ENCODE measurements around the gene ZRANB3.
"Not testable (repeated sequence)": the region's sequence is repeated elsewhere in the genome, so short reads cannot be mapped to it uniquely, and the experiment has no call there.

The ZRANB3 gene

DNA sequence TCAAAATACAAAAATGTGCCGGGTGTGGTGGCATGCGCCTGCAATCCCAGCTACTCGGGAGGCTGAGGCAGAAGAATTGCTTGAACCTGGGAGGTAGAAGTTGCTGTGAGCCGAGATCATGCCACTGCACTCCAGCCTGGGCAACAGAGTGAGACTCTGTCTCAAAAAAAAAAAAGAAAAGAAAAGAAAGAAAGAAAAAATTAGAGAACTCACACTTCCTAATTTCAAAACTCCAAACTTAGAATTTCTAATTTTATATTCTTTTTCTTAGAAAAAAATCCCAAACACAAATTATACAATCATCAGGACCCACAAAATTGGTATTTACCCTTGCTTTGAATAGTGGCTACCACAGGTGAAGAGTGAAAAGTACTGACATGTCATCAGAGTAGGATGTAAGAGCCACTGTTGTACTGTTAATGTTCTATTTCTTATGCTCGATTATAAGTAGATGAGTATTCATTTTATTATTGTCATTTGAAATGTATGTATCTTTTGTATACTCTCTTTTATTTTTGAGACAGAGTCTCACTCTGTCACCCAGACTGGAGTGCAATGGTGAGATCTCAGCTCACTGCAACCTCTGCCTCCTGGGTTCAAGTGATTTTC is 182.8 kb downstream of the ZRANB3 start:
- not testable (repeated sequence) for H3K36me3 Mint-ChIP-seq (ENCODE audit: low read depth); H3K27ac Mint-ChIP-seq; H3K27me3 Mint-ChIP-seq (ENCODE audit: low read depth); H3K4me1 Mint-ChIP-seq (ENCODE audit: low read depth); H3K4me3 Mint-ChIP-seq; DNase-seq (ENCODE audit: low spot score)
- H3K9me3 Mint-ChIP-seq = peaks cover 25% of the 10 kb centered on the region

DNA sequence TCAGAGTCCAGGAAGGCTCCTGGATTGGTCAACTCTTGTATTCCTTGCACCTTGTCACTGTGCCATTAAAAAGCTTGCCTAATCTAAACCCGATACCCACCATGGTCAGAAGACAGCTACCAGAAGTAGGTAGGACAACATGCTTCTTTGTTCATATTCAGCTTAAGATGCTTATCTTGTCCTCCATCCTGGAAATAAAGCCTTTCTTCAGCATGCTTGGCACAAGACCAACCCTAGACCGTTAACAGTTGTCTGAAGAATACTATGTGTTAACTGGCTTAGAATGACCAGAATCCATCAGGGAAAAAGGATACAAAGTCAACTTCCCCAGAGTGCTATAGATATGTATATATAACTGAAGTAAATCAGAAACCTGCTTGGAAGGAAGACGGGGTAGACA is 193.9 kb downstream of the ZRANB3 start:
- Mint-ChIP-seq H3K4me1 (ENCODE audit: low read depth) (no peaks in the 10 kb centered on the region), H3K4me3 (no peak overlapping the region), H3K27ac (no peak overlapping the region), H3K27me3 (ENCODE audit: low read depth) (no peaks in the 10 kb centered on the region), H3K36me3 (ENCODE audit: low read depth) (no peaks in the 10 kb centered on the region), H3K9me3 (peaks cover 21% of the 10 kb centered on the region)
- DNase-seq (ENCODE audit: low spot score) = no peak

DNA sequence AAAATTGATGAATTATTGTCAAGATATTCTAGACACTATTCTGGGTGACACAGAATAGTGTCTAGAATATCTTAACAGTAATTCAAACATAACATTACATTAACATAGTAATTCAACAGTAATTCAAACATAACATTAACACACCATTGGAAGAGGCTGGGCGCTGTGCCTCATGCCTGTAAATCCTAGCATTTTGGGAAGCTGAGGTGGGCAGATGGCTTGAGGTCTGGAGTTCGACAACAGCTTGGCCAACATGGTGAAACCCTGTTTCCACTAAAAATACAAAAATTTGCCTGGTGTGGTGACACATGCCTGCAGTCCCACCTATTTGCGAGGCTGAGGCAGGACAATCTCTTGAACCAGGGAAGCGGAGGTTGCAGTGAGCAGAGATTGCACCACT is 195.8 kb downstream of the ZRANB3 start:
- Mint-ChIP-seq H3K9me3 (peaks cover 19% of the 10 kb centered on the region), H3K4me3 (no peak overlapping the region), H3K27me3 (ENCODE audit: low read depth) (no peaks in the 10 kb centered on the region), H3K36me3 (ENCODE audit: low read depth) (no peaks in the 10 kb centered on the region), H3K27ac (no peak overlapping the region), H3K4me1 (ENCODE audit: low read depth) (no peaks in the 10 kb centered on the region)
- no peak for DNase-seq (ENCODE audit: low spot score)

DNA sequence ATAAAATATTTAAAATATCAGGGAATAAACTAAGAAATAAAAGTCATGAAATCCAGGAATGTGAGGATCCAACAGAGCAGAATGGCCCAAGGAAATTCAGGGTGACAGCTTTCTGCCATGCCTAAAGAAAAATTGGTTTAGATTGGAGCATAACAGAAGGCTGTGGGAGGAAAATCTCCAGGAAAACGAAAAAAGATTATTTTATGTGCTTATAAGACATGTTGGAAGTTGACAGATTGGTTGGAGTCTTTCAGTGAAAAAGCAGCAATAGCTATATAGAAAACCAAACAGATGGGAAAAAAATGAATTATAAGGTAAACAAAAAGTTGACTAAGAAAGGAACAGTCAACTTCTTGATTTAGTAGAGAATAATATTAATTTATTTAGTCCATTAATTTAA is 203.9 kb downstream of the ZRANB3 start:
- Mint-ChIP-seq H3K27ac (no peak overlapping the region), H3K27me3 (ENCODE audit: low read depth) (no peaks in the 10 kb centered on the region), H3K36me3 (ENCODE audit: low read depth) (peaks cover 5% of the 10 kb centered on the region), H3K9me3 (peaks cover 33% of the 10 kb centered on the region), H3K4me3 (no peak overlapping the region), H3K4me1 (ENCODE audit: low read depth) (no peaks in the 10 kb centered on the region)
- no peak for DNase-seq (ENCODE audit: low spot score)

DNA sequence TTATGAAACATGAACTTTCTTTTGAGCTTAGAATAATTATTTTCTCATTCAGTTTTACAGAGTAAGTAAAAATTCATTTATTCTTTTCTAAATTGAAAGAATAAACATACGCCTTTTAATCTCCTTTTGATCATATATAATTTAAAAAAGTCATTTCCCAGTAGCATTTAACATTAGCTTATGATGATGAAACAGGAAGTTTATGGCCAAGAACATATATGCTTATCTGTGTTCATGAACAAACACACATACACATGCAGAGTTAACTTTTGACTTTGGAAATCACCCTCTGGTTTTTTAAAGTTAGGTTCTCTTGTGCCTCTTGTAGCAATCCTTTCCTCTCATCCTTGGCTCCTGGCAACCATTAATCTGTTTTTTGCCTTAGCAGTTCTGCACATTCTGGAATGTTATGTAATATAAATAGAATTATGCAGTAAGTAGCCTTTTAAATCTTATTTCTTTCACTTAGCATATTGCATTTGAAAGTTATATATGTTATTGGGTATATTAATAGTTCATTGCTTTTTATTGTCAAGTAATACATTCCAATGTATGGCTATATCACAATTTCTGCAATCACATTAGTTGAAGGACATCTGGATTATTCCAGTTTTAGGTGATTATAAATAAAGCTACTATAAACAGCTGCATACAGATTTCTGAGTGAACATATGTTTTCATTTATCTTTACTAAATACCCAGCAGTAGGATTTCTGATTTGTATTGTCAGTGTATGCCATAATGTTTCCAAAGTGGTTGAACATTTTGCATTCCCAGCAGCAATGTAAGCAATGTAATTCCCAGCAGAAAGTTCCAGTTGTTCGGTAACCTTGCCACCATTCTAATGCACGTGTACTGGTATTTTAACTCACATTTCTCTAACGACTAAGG is 210.3 kb downstream of the ZRANB3 start:
- Mint-ChIP-seq H3K4me1 (ENCODE audit: low read depth) (peaks cover 3% of the 10 kb centered on the region), H3K4me3 (no peak overlapping the region), H3K36me3 (ENCODE audit: low read depth) (peaks cover 5% of the 10 kb centered on the region), H3K9me3 (peaks cover 8% of the 10 kb centered on the region), H3K27ac (no peak overlapping the region), H3K27me3 (ENCODE audit: low read depth) (no peaks in the 10 kb centered on the region)
- DNase-seq (ENCODE audit: low spot score) = no peak

DNA sequence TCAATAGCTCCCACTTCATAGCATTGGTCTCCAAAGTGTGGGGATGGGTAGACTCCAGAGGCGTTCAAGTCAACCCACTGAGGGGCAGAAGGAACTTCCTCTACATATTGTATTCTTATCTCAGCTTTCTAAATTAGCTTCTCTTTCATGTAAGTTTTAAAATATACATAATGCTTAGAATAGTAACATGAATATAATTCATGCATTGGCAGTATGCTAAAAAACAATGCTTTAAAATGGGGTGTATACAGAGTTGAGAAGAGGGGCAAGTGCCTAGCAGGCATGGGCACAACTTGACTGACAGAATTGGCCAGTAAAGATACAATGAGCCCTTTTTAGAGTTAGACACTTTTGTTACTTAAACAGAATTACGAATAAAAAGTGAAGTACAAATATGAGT is 212.2 kb downstream of the ZRANB3 start:
- H3K27ac Mint-ChIP-seq = no peak overlapping the region
- no peaks in the 10 kb centered on the region for H3K27me3 Mint-ChIP-seq (ENCODE audit: low read depth)
- peaks cover 3% of the 10 kb centered on the region for H3K36me3 Mint-ChIP-seq (ENCODE audit: low read depth)
- no peak overlapping the region for H3K4me3 Mint-ChIP-seq
- no peak for DNase-seq (ENCODE audit: low spot score)
- H3K4me1 Mint-ChIP-seq (ENCODE audit: low read depth) = peaks cover 3% of the 10 kb centered on the region
- peaks cover 6% of the 10 kb centered on the region for H3K9me3 Mint-ChIP-seq

DNA sequence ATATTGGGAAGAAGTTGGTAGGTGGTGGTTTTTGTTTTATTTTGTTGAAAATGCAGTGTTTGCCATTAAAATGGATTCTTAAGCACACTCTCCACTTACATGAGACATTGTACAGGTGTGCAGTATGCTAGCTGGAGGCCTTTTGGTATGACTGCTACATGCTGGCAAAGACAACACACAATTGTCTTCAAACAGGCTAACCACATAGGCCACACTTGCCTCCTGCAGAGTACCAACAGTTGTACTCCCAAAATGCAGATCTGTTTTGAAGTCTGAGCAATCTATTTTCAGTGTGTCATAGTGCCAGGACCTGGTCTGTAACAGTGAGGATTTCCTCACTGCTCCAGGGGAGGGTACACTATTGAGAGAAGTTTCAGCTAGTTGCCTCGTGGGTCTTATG is 213.6 kb downstream of the ZRANB3 start:
- no peaks in the 10 kb centered on the region for H3K9me3 Mint-ChIP-seq
- no peak overlapping the region for H3K27ac Mint-ChIP-seq
- peaks cover 3% of the 10 kb centered on the region for H3K4me1 Mint-ChIP-seq (ENCODE audit: low read depth)
- H3K4me3 Mint-ChIP-seq = no peak overlapping the region
- DNase-seq (ENCODE audit: low spot score) = no peak
- H3K36me3 Mint-ChIP-seq (ENCODE audit: low read depth) = no peaks in the 10 kb centered on the region
- no peaks in the 10 kb centered on the region for H3K27me3 Mint-ChIP-seq (ENCODE audit: low read depth)

DNA sequence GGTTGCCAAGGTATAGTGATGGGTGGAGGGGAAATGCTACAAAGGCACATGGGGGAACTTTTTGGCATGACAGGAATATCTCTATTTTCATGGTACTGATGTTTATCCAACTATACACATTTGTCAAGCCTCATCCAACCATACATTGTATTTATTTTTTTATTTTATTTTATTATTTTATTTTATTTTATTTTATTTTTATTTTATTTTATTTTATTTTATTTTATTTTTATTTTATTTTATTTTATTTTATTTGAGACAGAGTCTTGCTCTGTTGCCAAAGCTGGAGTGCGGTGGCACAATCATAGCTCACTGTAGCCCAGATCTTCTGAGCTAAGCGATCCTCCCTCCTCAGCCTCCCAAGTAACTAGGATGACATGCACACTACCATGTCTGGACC is 219.1 kb downstream of the ZRANB3 start:
- Mint-ChIP-seq H3K27ac (no peak overlapping the region), H3K4me1 (ENCODE audit: low read depth) (peaks cover 12% of the 10 kb centered on the region), H3K27me3 (ENCODE audit: low read depth) (no peaks in the 10 kb centered on the region), H3K9me3 (peaks cover 11% of the 10 kb centered on the region), H3K4me3 (no peak overlapping the region), H3K36me3 (ENCODE audit: low read depth) (peaks cover 9% of the 10 kb centered on the region)
- DNase-seq (ENCODE audit: low spot score) = no peak

DNA sequence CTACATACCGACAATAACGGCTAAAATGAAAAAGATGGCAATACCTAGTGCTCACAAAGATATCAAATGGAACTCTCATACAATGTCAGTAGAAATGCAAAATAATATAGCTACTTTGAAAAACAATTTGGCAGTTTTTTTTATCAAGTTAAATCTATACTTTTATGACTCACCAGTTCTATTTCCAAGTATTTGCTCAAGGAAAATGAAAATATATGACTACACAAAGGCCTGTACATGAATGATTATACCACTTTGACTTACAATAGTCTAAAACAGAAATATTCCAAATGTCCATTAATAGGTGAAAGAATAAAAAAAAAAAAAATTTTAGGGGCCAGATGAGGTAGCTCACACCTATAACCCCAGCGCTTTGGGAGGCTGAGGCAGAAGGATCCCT is 219.8 kb downstream of the ZRANB3 start:
- Mint-ChIP-seq H3K4me3 (no peak overlapping the region), H3K27me3 (ENCODE audit: low read depth) (no peaks in the 10 kb centered on the region), H3K27ac (peak overlapping the region; percentile 41), H3K4me1 (ENCODE audit: low read depth) (peaks cover 12% of the 10 kb centered on the region), H3K9me3 (peaks cover 11% of the 10 kb centered on the region), H3K36me3 (ENCODE audit: low read depth) (peaks cover 10% of the 10 kb centered on the region)
- DNase-seq (ENCODE audit: low spot score) = no peak

DNA sequence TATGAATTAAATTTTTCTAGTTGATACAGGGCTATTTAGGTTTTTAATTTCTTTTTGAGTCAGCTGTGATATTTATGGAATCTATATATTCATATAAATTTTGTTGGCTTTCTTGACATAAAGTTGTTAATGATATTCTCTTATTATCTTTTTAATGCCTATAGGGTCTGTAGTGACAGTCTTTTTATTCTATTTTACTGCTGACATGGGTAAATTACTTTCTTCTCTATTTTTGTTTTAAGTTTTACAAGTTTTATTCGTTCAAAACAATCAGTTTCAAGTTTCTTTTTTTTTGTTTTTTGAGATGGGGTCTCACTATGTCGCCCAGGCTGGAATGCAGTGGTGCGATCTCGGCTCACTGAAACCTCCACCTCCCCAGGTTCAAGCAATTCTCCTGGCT is 226.3 kb downstream of the ZRANB3 start:
- no peak for DNase-seq (ENCODE audit: low spot score)
- Mint-ChIP-seq H3K27ac (no peak overlapping the region), H3K36me3 (ENCODE audit: low read depth) (peaks cover 11% of the 10 kb centered on the region), H3K27me3 (ENCODE audit: low read depth) (no peaks in the 10 kb centered on the region), H3K4me1 (ENCODE audit: low read depth) (peaks cover 10% of the 10 kb centered on the region), H3K4me3 (no peak overlapping the region), H3K9me3 (peaks cover 23% of the 10 kb centered on the region)

DNA sequence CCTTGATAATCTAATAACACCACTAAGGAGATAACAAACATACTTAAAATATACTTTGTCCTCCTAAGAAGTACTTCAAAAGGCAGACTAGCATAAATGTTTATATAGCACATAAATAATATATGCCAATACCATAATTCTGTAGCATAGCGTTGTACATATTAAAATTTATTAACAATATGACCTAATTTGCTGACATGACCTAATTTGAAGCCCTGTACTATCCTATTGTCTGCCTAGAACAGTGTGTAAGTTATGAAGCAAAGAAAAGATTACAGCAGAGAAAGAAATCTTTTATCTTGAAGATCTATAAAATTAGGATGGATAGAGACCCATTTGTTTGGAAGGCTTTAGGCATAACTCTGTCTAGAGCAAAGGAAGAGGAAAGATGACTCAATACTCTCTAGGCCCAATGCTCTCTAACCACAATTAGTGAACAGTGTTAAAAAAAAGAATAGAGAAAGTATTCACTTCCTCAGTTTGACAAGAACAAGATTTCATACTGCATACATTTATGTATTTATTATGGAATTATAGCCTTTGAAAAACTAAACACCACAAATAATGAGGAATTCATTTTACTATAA is 231.3 kb downstream of the ZRANB3 start:
- H3K4me1 Mint-ChIP-seq (ENCODE audit: low read depth) = peaks cover 7% of the 10 kb centered on the region
- H3K27me3 Mint-ChIP-seq (ENCODE audit: low read depth) = no peaks in the 10 kb centered on the region
- peaks cover 6% of the 10 kb centered on the region for H3K36me3 Mint-ChIP-seq (ENCODE audit: low read depth)
- peaks cover 4% of the 10 kb centered on the region for H3K9me3 Mint-ChIP-seq
- no peak overlapping the region for H3K27ac Mint-ChIP-seq
- DNase-seq (ENCODE audit: low spot score) = no peak
- no peak overlapping the region for H3K4me3 Mint-ChIP-seq

DNA sequence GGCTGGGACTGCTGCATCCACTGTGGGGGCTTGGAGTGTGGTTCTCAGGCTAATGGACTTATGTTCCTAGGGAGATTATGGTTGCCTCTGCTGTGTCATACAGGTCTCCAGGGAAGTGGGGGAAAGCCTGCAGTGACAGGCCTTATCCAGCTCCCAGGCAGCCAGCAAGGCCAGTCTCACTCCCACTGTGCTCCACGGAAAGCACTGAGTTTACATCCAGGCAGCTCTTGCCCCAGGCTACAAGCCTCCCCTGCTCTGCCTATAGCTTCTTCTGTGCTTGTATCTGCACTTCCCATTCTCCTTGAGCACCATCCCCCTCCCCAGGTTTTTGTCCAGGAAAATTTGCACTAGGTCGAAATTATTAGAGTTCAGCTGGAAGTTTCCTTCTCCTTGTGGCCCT is 231.9 kb downstream of the ZRANB3 start:
- no peak overlapping the region for H3K27ac Mint-ChIP-seq
- no peak overlapping the region for H3K4me3 Mint-ChIP-seq
- no peak for DNase-seq (ENCODE audit: low spot score)
- peaks cover 6% of the 10 kb centered on the region for H3K36me3 Mint-ChIP-seq (ENCODE audit: low read depth)
- H3K4me1 Mint-ChIP-seq (ENCODE audit: low read depth) = peaks cover 7% of the 10 kb centered on the region
- H3K27me3 Mint-ChIP-seq (ENCODE audit: low read depth) = no peaks in the 10 kb centered on the region
- H3K9me3 Mint-ChIP-seq = peaks cover 4% of the 10 kb centered on the region

DNA sequence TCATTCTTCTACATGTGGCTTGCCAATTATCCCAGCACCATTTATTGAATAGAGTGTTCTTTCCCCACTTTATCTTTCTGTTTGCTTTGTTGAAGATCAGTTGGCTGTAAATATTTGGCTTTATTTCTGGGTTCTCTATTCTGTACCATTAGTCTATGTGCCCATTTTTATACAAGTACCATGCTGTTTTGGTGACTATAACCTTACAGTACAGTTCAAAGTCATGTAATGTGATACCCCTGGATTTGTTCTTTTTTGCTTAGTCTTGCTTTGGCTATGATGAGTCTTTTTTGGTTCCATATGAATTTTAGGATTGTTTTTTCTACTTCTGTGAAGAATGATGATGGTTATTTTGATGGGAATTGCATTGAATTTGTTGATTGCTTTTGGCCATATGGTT is 243.9 kb downstream of the ZRANB3 start:
- not testable (repeated sequence) for H3K4me3 Mint-ChIP-seq; H3K27ac Mint-ChIP-seq; H3K27me3 Mint-ChIP-seq (ENCODE audit: low read depth); DNase-seq (ENCODE audit: low spot score)
- Mint-ChIP-seq H3K9me3 (peaks cover 30% of the 10 kb centered on the region), H3K4me1 (ENCODE audit: low read depth) (peaks cover 10% of the 10 kb centered on the region), H3K36me3 (ENCODE audit: low read depth) (peaks cover 10% of the 10 kb centered on the region)

DNA sequence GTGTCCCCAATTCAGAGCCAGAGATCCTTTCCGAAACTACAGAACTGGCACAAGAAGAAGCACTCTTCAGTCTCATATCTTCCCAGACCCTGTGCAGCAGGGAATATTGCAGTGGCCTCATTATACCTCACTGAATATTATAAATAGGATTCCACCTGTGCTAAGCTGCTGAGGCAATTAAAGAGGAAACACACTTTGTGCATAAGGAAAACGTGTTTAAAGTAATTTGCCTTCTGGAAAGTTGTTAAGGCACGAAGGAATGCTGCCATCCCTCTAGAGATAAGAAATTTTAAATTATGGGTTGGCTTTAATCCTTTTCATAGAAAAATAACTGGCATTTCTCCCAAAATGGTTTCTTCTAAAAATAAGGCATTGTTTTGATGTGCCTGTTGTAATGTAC is 245.6 kb downstream of the ZRANB3 start:
- no peaks in the 10 kb centered on the region for H3K27me3 Mint-ChIP-seq (ENCODE audit: low read depth)
- H3K36me3 Mint-ChIP-seq (ENCODE audit: low read depth) = peaks cover 10% of the 10 kb centered on the region
- peaks cover 10% of the 10 kb centered on the region for H3K4me1 Mint-ChIP-seq (ENCODE audit: low read depth)
- peaks cover 26% of the 10 kb centered on the region for H3K9me3 Mint-ChIP-seq
- DNase-seq (ENCODE audit: low spot score) = no peak
- H3K27ac Mint-ChIP-seq = no peak overlapping the region
- H3K4me3 Mint-ChIP-seq = no peak overlapping the region

All from T-helper 2 cell treated with Interferon-gamma antibody and Interleukin-4, amounts not matched to agents 5 μg/mL and 100 μg/mL, for 36 hours (primary cell).